CD4-positive, alpha-beta T cell treated with Interleukin-15 for 1 hour (primary cell): ENCODE results near the gene DBI.
"Not testable (repeated sequence)": the region's sequence is repeated elsewhere in the genome, so short reads cannot be mapped to it uniquely, and the experiment has no call there.

Experiments used
- DNase-seq: peaks from one replicate; pipeline ENCODE4 v3.0.0-alpha.2; 2020

Gene DBI

GRCh38 chr2:119366161-119366648, 572 bp upstream of the DBI start:
- DNase-seq, result no peak

GRCh38 chr2:119367472-119368099, 809 bp downstream of the DBI start:
- DNase-seq, result no peak

- DNase-seq, result no peak
Measured at GRCh38 chr2:119369845-119370244, 3.1 kb downstream of the DBI start.

GRCh38 chr2:119371111-119371510, 4.3 kb downstream of the DBI start:
- no peak for DNase-seq

- DNase-seq, result no peak
Measured at GRCh38 chr2:119372778-119373568, 6.2 kb downstream of the DBI start.

- not testable (repeated sequence) for DNase-seq
Measured at GRCh38 chr2:119373907-119374745, 7.3 kb downstream of the DBI start.

GRCh38 chr2:119376406-119376805, 9.6 kb downstream of the DBI start:
- DNase-seq, result not testable (repeated sequence)

GRCh38 chr2:119376810-119377209, 10.0 kb downstream of the DBI start:
- DNase-seq, result no peak

- no peak for DNase-seq
Measured at GRCh38 chr2:119377294-119377992, 10.7 kb downstream of the DBI start.

GRCh38 chr2:119377993-119378345, 11.2 kb downstream of the DBI start:
- DNase-seq, result no peak

- DNase-seq, result no peak
Measured at GRCh38 chr2:119378566-119378965, 11.8 kb downstream of the DBI start.

GRCh38 chr2:119383410-119384140, 16.8 kb downstream of the DBI start:
- no peak for DNase-seq

GRCh38 chr2:119384971-119385370, 18.2 kb downstream of the DBI start:
- no peak for DNase-seq

GRCh38 chr2:119385466-119385865, 18.7 kb downstream of the DBI start:
- no peak for DNase-seq

- DNase-seq, result peak; percentile 42
Measured at GRCh38 chr2:119387381-119388129, 20.8 kb downstream of the DBI start.

- DNase-seq, result no peak
Measured at GRCh38 chr2:119389615-119390306, 23.0 kb downstream of the DBI start.

- DNase-seq, result no peak
Measured at GRCh38 chr2:119393971-119394748, 27.4 kb downstream of the DBI start.

- DNase-seq, result no peak
Measured at GRCh38 chr2:119397196-119397595, 30.4 kb downstream of the DBI start.

- DNase-seq, result no peak
Measured at GRCh38 chr2:119402106-119402505, 35.3 kb downstream of the DBI start.
